Measurements from ENCODE around the gene MAPK8IP2. TPM values are rescaled to one million over a fixed set of nuclear protein-coding genes. Genes with fewer than 3 reads are reported as not detected.

Gene MAPK8IP2
- polyA plus RNA-seq, 1 donor (not counting 4 experiments of a cell fraction or from before 2014, with no cell fraction given): 0.29 TPM

DNA sequence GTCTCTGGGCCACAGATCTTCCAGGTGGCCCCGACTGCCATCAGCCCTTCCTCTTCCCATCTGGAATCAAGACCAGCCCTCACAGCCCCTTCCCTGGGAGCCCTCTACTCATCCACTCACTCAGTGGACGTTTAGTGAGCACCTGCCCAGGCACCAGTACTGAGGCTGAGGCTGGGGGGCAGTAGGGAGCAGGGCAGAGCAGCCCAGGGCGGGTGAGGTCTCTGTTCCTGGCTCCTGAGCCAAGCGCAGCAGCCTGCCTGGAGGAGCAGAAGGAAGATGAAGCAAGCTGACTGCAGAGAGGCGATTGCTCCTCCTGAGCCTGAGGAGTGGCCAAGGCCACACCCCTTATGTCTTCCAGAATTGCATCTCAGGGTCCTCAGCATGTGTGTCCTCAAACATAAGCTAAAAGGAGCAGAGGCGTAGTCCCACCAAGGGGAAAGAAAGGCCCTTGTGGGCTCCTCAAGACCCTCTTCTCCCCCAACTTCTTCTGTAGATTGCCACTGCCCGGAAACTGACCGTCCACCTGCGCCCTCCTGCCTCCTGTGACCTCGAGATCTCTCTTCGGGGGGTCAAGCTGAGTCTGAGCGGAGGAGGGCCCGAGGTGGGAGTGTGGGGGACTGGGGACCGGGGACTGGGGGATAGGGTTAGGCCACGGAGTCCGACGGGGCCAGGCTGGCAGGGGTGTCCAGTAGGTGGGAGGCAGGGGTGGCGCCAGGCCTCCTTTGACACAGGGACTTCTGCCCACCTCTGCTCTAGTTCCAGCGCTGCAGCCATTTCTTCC, 5.8 kb downstream of the MAPK8IP2 start:
- Histone ChIP-seq H3K4me3 (ENCODE audit: control insufficient read depth in 2 of 3, extremely low read depth in 1 of 3, insufficient read depth in 2 of 3, low read depth in 1 of 3, low read length in 3 of 3) (no peak overlapping the region), H3K4me2 (ENCODE audit: control insufficient read depth, extremely low read depth, insufficient read depth, low read depth, low read length) (no peak overlapping the region), H3K9me3 (ENCODE audit: control insufficient read depth, low read depth, low read length) (no peaks in the 10 kb centered on the region), H3K4me1 (ENCODE audit: control insufficient read depth, extremely low read depth, insufficient read depth, low read length) (no peaks in the 10 kb centered on the region), H3K9ac (ENCODE audit: control insufficient read depth, extremely low read depth, insufficient read depth, low read length) (no peak overlapping the region), H3K27me3 (ENCODE audit: control insufficient read depth, extremely low read depth, insufficient read depth, low read length) (peaks cover 48% of the 10 kb centered on the region), H2AFZ (ENCODE audit: control insufficient read depth, low read length) (no peak overlapping the region), H4K20me1 (ENCODE audit: control insufficient read depth, extremely low read depth, insufficient read depth, low read length) (no peaks in the 10 kb centered on the region), H3K27ac (ENCODE audit: control insufficient read depth, insufficient read depth, low read length) (no peak overlapping the region), H3K9me1 (ENCODE audit: control insufficient read depth, extremely low read depth, insufficient read depth, low read length) (no peaks in the 10 kb centered on the region), H3K36me3 (ENCODE audit: control insufficient read depth in 2 of 2, extremely low read depth in 1 of 2, insufficient read depth in 2 of 2, low read length in 2 of 2) (no peaks in the 10 kb centered on the region), H3K79me2 (ENCODE audit: control insufficient read depth, insufficient read depth, low read length) (no peaks in the 10 kb centered on the region)
- DNase-seq (ENCODE audit: low read depth, low spot score): no peak
- no peak for FAIRE-seq
- dilution Hi-C loops (cut with MboI; ENCODE audit: extremely low pct_ligation_motif_present, low sequenced_read_pairs): no loop called here
- no peak for TF ChIP-seq EZH2 (IDR thresholded peaks at IDR 0.05; ENCODE audit: low read length)
- TF ChIP-seq, protein P1, sequence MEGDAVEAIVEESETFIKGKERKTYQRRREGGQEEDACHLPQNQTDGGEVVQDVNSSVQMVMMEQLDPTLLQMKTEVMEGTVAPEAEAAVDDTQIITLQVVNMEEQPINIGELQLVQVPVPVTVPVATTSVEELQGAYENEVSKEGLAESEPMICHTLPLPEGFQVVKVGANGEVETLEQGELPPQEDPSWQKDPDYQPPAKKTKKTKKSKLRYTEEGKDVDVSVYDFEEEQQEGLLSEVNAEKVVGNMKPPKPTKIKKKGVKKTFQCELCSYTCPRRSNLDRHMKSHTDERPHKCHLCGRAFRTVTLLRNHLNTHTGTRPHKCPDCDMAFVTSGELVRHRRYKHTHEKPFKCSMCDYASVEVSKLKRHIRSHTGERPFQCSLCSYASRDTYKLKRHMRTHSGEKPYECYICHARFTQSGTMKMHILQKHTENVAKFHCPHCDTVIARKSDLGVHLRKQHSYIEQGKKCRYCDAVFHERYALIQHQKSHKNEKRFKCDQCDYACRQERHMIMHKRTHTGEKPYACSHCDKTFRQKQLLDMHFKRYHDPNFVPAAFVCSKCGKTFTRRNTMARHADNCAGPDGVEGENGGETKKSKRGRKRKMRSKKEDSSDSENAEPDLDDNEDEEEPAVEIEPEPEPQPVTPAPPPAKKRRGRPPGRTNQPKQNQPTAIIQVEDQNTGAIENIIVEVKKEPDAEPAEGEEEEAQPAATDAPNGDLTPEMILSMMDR (optimal IDR thresholded peaks at IDR 0.05 in 1 of 3, IDR thresholded peaks at IDR 0.05 in 1 of 3, conservative IDR thresholded peaks at IDR 0.05 in 1 of 3; ENCODE audit: extremely low read depth in 1 of 3, insufficient read depth in 2 of 3, low read length in 3 of 3): peak in 1 of 3 experiments; percentile 30

DNA sequence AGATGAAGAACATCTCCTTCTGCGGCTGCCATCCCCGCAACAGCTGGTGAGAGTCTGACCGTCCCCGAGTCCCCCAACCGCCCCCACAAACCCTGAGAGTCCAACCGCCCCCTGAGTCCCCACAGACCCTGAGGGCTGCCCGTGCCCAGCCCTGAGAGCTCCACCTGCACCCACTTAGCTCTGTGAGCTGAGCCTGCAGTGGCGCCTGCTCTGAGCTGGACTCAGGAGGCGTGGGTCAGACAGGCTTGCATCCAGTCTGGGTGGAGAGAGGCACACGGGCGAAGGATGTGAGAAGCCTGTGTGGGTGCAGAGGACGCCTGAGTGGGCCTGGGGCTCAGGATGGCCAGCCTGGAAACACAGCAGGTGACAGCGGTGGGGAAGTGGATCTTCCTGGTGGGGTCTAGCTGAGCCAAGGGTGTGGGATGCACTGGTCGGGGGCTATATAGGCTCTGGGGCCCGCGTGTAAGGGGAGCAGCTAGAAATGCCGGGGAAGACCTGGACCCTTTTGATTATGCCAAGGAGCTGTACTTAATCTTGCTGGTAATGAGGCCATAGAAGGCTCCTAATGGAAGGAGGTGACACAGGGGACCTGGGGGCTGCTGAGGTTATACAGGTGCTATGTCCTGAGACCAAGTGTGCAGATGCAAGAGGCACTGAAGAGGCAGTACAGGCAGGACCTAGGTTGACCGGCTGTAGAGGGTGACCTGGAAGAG, 6.5 kb downstream of the MAPK8IP2 start:
- Histone ChIP-seq H3K36me3 (ENCODE audit: control insufficient read depth in 2 of 2, extremely low read depth in 1 of 2, insufficient read depth in 2 of 2, low read length in 2 of 2) (no peaks in the 10 kb centered on the region), H3K4me1 (ENCODE audit: control insufficient read depth, extremely low read depth, insufficient read depth, low read length) (no peaks in the 10 kb centered on the region), H3K27me3 (ENCODE audit: control insufficient read depth, extremely low read depth, insufficient read depth, low read length) (peaks cover 42% of the 10 kb centered on the region), H3K9ac (ENCODE audit: control insufficient read depth, extremely low read depth, insufficient read depth, low read length) (no peak overlapping the region), H3K4me2 (ENCODE audit: control insufficient read depth, extremely low read depth, insufficient read depth, low read depth, low read length) (no peak overlapping the region), H3K79me2 (ENCODE audit: control insufficient read depth, insufficient read depth, low read length) (no peaks in the 10 kb centered on the region), H3K9me1 (ENCODE audit: control insufficient read depth, extremely low read depth, insufficient read depth, low read length) (no peaks in the 10 kb centered on the region), H4K20me1 (ENCODE audit: control insufficient read depth, extremely low read depth, insufficient read depth, low read length) (no peaks in the 10 kb centered on the region), H3K27ac (ENCODE audit: control insufficient read depth, insufficient read depth, low read length) (no peak overlapping the region), H3K4me3 (ENCODE audit: control insufficient read depth in 2 of 3, extremely low read depth in 1 of 3, insufficient read depth in 2 of 3, low read depth in 1 of 3, low read length in 3 of 3) (no peak overlapping the region), H3K9me3 (ENCODE audit: control insufficient read depth, low read depth, low read length) (no peaks in the 10 kb centered on the region), H2AFZ (ENCODE audit: control insufficient read depth, low read length) (no peak overlapping the region)
- FAIRE-seq: no peak
- no peak for DNase-seq (ENCODE audit: low read depth, low spot score)
- TF ChIP-seq, protein P1 (optimal IDR thresholded peaks at IDR 0.05 in 1 of 3, IDR thresholded peaks at IDR 0.05 in 1 of 3, conservative IDR thresholded peaks at IDR 0.05 in 1 of 3; ENCODE audit: extremely low read depth in 1 of 3, insufficient read depth in 2 of 3, low read length in 3 of 3): no peak
- TF ChIP-seq EZH2 (IDR thresholded peaks at IDR 0.05; ENCODE audit: low read length): no peak
- dilution Hi-C loops (cut with MboI; ENCODE audit: extremely low pct_ligation_motif_present, low sequenced_read_pairs): no loop called here

Measured in keratinocyte (primary cell).